NCI-H2196 treated with DMSO at 0.1 percent for 48 hours (cell line): ENCODE results near the gene DBP.

Experiments used
- DNase-seq: peaks from one replicate; lab custom pipeline; 2025; ENCODE audit not compliant: unreplicated experiment; lab: John Stamatoyannopoulos, UW

Gene DBP

DNA sequence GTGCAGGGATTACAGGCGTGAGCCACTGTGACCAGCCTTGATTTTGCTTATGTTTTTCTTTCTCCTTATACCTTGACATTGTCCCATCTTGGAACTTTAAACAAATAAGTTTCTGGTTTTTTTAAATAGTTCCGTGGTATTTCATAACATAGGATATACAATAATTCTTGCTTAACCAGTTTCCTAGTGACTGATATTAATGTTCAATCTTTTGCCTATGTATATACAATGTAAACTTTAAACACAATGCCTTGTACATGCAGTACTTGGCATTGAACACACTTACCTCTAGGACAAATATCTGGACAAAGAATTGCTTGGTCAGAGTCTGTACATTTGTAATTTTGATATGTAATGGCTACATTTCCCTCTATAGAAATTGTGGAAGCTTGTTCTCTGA is 55.0 kb downstream of the DBP start:
- DNase-seq: no peak
